ENCODE data around the gene GPR132. TPM values are rescaled to one million over a fixed set of nuclear protein-coding genes. Genes with fewer than 3 reads are reported as not detected.

Gene GPR132
- total RNA-seq, 1 experiment from 2014 or later, result not detected

- no peaks in the 10 kb centered on the region for H3K9me3 ChIP-seq
- Mint-ChIP-seq H3K27me3 (ENCODE audit: insufficient read depth, unreplicated experiment) (peaks cover 5% of the 10 kb centered on the region), H3K36me3 (ENCODE audit: insufficient read depth, unreplicated experiment) (no peaks in the 10 kb centered on the region), H3K9me3 (ENCODE audit: unreplicated experiment) (no peaks in the 10 kb centered on the region), H3K4me1 (ENCODE audit: low read depth, unreplicated experiment) (no peaks in the 10 kb centered on the region), H3K4me3 (ENCODE audit: unreplicated experiment) (no peak overlapping the region), H3K27ac (ENCODE audit: unreplicated experiment) (no peak overlapping the region)
- no peaks in the 10 kb centered on the region for H3K36me3 ChIP-seq (ENCODE audit: control insufficient read depth, insufficient read depth, low read length)
- no peaks in the 10 kb centered on the region; the same call in 1 of the 2 replicates for H3K27me3 ChIP-seq (replicated peaks; ENCODE audit: control insufficient read depth, insufficient read depth, low read length)
- intact Hi-C loops (cut with micrococcal nuclease; ENCODE audit: unreplicated experiment), result loop anchor here (1.0 kb wide), 2 partner anchors 25 to 70 kb away; partner anchors contain the start of gene CDCA4
- ChIA-PET POLR2A (interaction anchor here (0.7 to 1.2 kb wide), 2 partner anchors 13 to 25 kb away, joined by 4 to 8 read pairs; partner anchors contain the start of gene CDCA4), CTCF (interaction anchor here (0.8 to 1.7 kb wide), 18 partner anchors 11 to 150 kb away, joined by 3 to 13 read pairs (median 4); partner anchors contain the start of genes AHNAK2 and CDCA4)
- peaks cover 3% of the 10 kb centered on the region; the same call in 1 of the 2 replicates for H3K4me1 ChIP-seq
- DNase-seq, result peak; percentile 83 to 95
- no TSS peak for BruUV-seq (replicated peaks)
- no peak overlapping the region for H3K4me3 ChIP-seq (ENCODE audit: low read depth, low read length)
- peak; percentile 99 for TF ChIP-seq CTCF (IDR thresholded peaks at IDR 0.05; ENCODE audit: insufficient read depth in 1 of 2, low read depth in 1 of 2, low read length in 1 of 2, severe bottlenecking in 1 of 2, unreplicated experiment in 1 of 2)
Measured at GRCh38 chr14:105045710-105046326, 19.4 kb downstream of the GPR132 start.

- Mint-ChIP-seq H3K9me3 (ENCODE audit: unreplicated experiment) (no peaks in the 10 kb centered on the region), H3K27ac (ENCODE audit: unreplicated experiment) (no peak overlapping the region), H3K36me3 (ENCODE audit: insufficient read depth, unreplicated experiment) (no peaks in the 10 kb centered on the region), H3K27me3 (ENCODE audit: insufficient read depth, unreplicated experiment) (peaks cover 5% of the 10 kb centered on the region), H3K4me1 (ENCODE audit: low read depth, unreplicated experiment) (no peaks in the 10 kb centered on the region), H3K4me3 (ENCODE audit: unreplicated experiment) (no peak overlapping the region)
- no peak for DNase-seq
- TF ChIP-seq CTCF (IDR thresholded peaks at IDR 0.05; ENCODE audit: insufficient read depth in 1 of 2, low read depth in 1 of 2, low read length in 1 of 2, severe bottlenecking in 1 of 2, unreplicated experiment in 1 of 2), result no peak
- POLR2A ChIA-PET, result interaction anchor here (0.8 kb wide), 1 partner anchor 22 kb away, joined by 3 read pairs; the partner anchor contains the start of gene CDCA4
- H3K36me3 ChIP-seq (ENCODE audit: control insufficient read depth, insufficient read depth, low read length), result no peaks in the 10 kb centered on the region
- CTCF ChIA-PET, result interaction anchor here (0.7 to 0.9 kb wide), 2 partner anchors 43 to 217 kb away, joined by 3 to 10 read pairs; no protein-coding TSS in a partner anchor
- no peaks in the 10 kb centered on the region for H3K9me3 ChIP-seq
- no peak overlapping the region for H3K4me3 ChIP-seq (ENCODE audit: low read depth, low read length)
- BruUV-seq (replicated peaks), result no TSS peak
- intact Hi-C loops (cut with micrococcal nuclease; ENCODE audit: unreplicated experiment), result no loop called here
- no peaks in the 10 kb centered on the region; the same call in 1 of the 2 replicates for H3K27me3 ChIP-seq (replicated peaks; ENCODE audit: control insufficient read depth, insufficient read depth, low read length)
- H3K4me1 ChIP-seq, result peaks cover 3% of the 10 kb centered on the region; the same call in 1 of the 2 replicates
Measured at GRCh38 chr14:105043641-105044040, 21.6 kb downstream of the GPR132 start.

GRCh38 chr14:105042813-105043212, 22.4 kb downstream of the GPR132 start:
- no TSS peak for BruUV-seq (replicated peaks)
- POLR2A ChIA-PET, result no interaction called here
- CTCF ChIA-PET, result no interaction called here
- intact Hi-C loops (cut with micrococcal nuclease; ENCODE audit: unreplicated experiment), result no loop called here
- H3K27ac Mint-ChIP-seq (ENCODE audit: unreplicated experiment), result no peak overlapping the region
- DNase-seq, result no peak
- H3K4me1 Mint-ChIP-seq (ENCODE audit: low read depth, unreplicated experiment), result no peaks in the 10 kb centered on the region
- no peak for TF ChIP-seq CTCF (IDR thresholded peaks at IDR 0.05; ENCODE audit: insufficient read depth in 1 of 2, low read depth in 1 of 2, low read length in 1 of 2, severe bottlenecking in 1 of 2, unreplicated experiment in 1 of 2)
- no peaks in the 10 kb centered on the region for H3K9me3 Mint-ChIP-seq (ENCODE audit: unreplicated experiment)
- H3K27me3 Mint-ChIP-seq (ENCODE audit: insufficient read depth, unreplicated experiment), result peaks cover 5% of the 10 kb centered on the region
- no peaks in the 10 kb centered on the region for H3K36me3 ChIP-seq (ENCODE audit: control insufficient read depth, insufficient read depth, low read length)
- H3K4me3 ChIP-seq (ENCODE audit: low read depth, low read length), result no peak overlapping the region
- H3K36me3 Mint-ChIP-seq (ENCODE audit: insufficient read depth, unreplicated experiment), result no peaks in the 10 kb centered on the region
- H3K4me1 ChIP-seq, result peaks cover 3% of the 10 kb centered on the region; the same call in 1 of the 2 replicates
- no peaks in the 10 kb centered on the region for H3K9me3 ChIP-seq
- H3K27me3 ChIP-seq (replicated peaks; ENCODE audit: control insufficient read depth, insufficient read depth, low read length), result no peaks in the 10 kb centered on the region; the same call in 1 of the 2 replicates
- H3K4me3 Mint-ChIP-seq (ENCODE audit: unreplicated experiment), result no peak overlapping the region
